NOMO-1 treated with dmso at 0.1 percent for 144 hours (cell line): ENCODE data around the gene MAP3K2.

Experiments
- DNase-seq: peaks from one replicate; lab custom pipeline; 2025; ENCODE audit not compliant: unreplicated experiment; lab: John Stamatoyannopoulos, UW

MAP3K2 gene

GRCh38 chr2:127305990-127306585 is 81.7 kb downstream of the MAP3K2 start:
- DNase-seq = no peak

GRCh38 chr2:127302168-127302567 is 85.6 kb downstream of the MAP3K2 start:
- no peak for DNase-seq

- peak; percentile 66 for DNase-seq
Measured at GRCh38 chr2:127293748-127294562, 93.8 kb downstream of the MAP3K2 start, which contains the start of gene ERCC3. Gene ERCC3 (minus strand): TSS chr2:127294144. CDS start chr2:127294081, 63 bp downstream.

- DNase-seq = no peak
Measured at GRCh38 chr2:127293386-127293747, 94.4 kb downstream of the MAP3K2 start.

GRCh38 chr2:127288274-127288673 is 99.5 kb downstream of the MAP3K2 start:
- no peak for DNase-seq

- no peak for DNase-seq
Measured at GRCh38 chr2:127283275-127283674, 104.5 kb downstream of the MAP3K2 start.

- no peak for DNase-seq
Measured at GRCh38 chr2:127280693-127281092, 107.1 kb downstream of the MAP3K2 start.

- no peak for DNase-seq
Measured at GRCh38 chr2:127279781-127280180, 108.0 kb downstream of the MAP3K2 start.

- no peak for DNase-seq
Measured at GRCh38 chr2:127278959-127279358, 108.8 kb downstream of the MAP3K2 start.

- no peak for DNase-seq
Measured at GRCh38 chr2:127277028-127277427, 110.7 kb downstream of the MAP3K2 start.

GRCh38 chr2:127275789-127276188 is 112.0 kb downstream of the MAP3K2 start:
- DNase-seq = no peak

- no peak for DNase-seq
Measured at GRCh38 chr2:127275356-127275755, 112.4 kb downstream of the MAP3K2 start.

- no peak for DNase-seq
Measured at GRCh38 chr2:127270663-127271062, 117.1 kb downstream of the MAP3K2 start.

- no peak for DNase-seq
Measured at GRCh38 chr2:127261804-127262406, 125.9 kb downstream of the MAP3K2 start.

- no peak for DNase-seq
Measured at GRCh38 chr2:127259355-127259754, 128.4 kb downstream of the MAP3K2 start.

GRCh38 chr2:127256866-127257265 is 130.9 kb downstream of the MAP3K2 start:
- DNase-seq = no peak

- no peak for DNase-seq
Measured at GRCh38 chr2:127256381-127256780, 131.4 kb downstream of the MAP3K2 start.

- DNase-seq = no peak
Measured at GRCh38 chr2:127255721-127256120, 132.1 kb downstream of the MAP3K2 start.

GRCh38 chr2:127255146-127255545 is 132.6 kb downstream of the MAP3K2 start:
- DNase-seq = no peak

- no peak for DNase-seq
Measured at GRCh38 chr2:127254386-127254981, 133.3 kb downstream of the MAP3K2 start.
